ENCODE data around the gene ARRDC4. TPM values are rescaled to one million over a fixed set of nuclear protein-coding genes. Genes with fewer than 3 reads are reported as not detected.
A peak's percentile ranks its signal among the peaks of the same experiment; 100 is the strongest.

Gene ARRDC4
- total RNA-seq, 2 donors from 2014 or later = 29.6 to 31.0 TPM

DNA sequence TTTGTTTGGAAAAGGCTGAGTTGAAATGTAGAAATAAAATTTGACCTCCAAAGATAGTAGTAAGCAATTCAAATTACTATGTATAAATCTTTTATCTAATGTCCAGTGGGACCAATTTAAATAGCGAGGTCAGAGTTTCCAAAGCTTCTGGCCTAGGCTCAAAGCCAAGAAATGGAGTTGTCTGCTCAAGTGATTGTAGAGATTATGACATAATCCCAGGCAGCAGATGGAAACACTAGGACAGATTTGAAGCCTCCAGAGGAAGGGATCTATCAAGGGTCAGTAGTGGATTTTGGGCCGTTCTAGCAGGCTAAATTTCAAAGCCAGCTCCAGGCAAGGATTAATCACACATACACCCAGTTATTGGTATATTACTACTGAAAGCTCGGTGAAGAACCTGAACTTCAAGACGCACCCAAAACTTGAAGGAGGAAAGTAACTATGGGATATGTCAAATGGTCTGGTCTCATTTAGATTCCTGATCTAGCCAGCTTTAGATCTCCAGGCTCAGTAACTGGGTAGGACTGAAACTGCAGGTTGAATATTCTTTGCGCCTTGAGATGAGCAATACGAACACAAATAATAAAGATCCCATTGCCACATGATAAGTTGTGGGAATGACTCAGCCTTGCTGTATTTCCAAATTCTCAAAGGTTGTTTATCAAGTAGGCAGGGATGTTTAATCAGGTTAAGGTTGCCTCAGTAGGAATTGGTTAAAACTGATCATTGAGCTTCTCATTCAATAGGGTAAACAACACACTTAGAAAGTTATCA, 30.9 kb upstream of the ARRDC4 start:
- intact Hi-C loops (cut with DNase I) = no loop called here
- TF ChIP-seq CTCF (IDR thresholded peaks at IDR 0.05) = no peak
- no peak for TF ChIP-seq POLR2A (IDR thresholded peaks at IDR 0.05)
- Histone ChIP-seq H3K4me1 (no peaks in the 10 kb centered on the region), H3K36me3 (replicated peaks in 1 of 2; ENCODE audit: insufficient read depth in 1 of 2, low read depth in 2 of 2) (no peaks in the 10 kb centered on the region), H3K4me3 (no peak overlapping the region), H3K27ac (no peak overlapping the region), H3K27me3 (peaks cover 0 to 3% of the 10 kb centered on the region in 2 donors), H3K9me3 (no peaks in the 10 kb centered on the region)
- no peak for DNase-seq
- 74 to 83% methylated on average over 6 of the region's 6 CpGs for WGBS, 2 donors
- ATAC-seq = no peak

DNA sequence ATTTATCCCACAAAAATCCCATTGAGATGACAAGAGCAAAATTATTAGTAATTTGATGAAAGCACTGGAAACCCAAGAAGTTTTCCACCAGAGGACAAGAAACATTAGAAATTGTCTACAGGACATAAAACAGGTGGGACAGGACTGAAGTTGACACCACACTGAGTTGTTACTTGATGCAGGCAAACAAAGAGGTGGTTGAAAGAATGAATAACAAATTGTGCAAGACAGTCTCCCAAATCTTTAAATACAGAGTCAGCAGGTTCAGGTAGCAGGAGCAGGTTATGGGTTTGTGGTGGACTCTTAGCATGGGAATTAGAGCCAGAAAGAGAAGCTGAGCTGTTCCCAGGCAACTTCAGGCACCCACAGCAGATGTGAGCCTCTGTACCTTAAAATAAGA, 30.3 kb upstream of the ARRDC4 start:
- H3K27me3 ChIP-seq = peaks cover 0 to 3% of the 10 kb centered on the region in 2 donors
- no peaks in the 10 kb centered on the region for H3K36me3 ChIP-seq (replicated peaks in 1 of 2; ENCODE audit: insufficient read depth in 1 of 2, low read depth in 2 of 2)
- no peak for DNase-seq
- ATAC-seq = no peak
- H3K27ac ChIP-seq = no peak overlapping the region
- no peaks in the 10 kb centered on the region for H3K9me3 ChIP-seq
- no peak overlapping the region for H3K4me3 ChIP-seq
- intact Hi-C loops (cut with DNase I) = no loop called here
- TF ChIP-seq CTCF (IDR thresholded peaks at IDR 0.05) (no peak), POLR2A (IDR thresholded peaks at IDR 0.05) (no peak)
- no peaks in the 10 kb centered on the region for H3K4me1 ChIP-seq

DNA sequence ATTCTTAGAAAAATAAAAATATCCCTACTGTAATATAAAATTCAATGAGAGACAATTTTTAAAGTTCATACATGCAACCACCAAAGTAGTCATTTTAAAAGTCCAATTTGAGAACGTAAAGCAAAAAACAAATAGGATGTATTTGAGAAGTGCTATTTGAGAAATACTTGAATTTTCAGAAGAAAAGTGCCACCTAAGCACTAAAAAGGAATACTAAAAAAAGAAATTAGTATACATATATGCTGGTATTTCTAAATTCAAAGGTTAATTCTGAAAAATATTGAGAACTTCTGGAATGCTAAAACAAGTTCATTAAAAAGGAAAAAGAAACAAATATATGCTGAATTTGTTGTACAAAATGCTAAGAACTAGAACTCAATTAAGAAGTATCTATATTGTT, 29.2 kb upstream of the ARRDC4 start:
- TF ChIP-seq POLR2A (IDR thresholded peaks at IDR 0.05) = no peak
- TF ChIP-seq CTCF (IDR thresholded peaks at IDR 0.05) = no peak
- ATAC-seq (no peak), DNase-seq (no peak)
- Histone ChIP-seq H3K9me3 (no peaks in the 10 kb centered on the region), H3K27ac (no peak overlapping the region), H3K27me3 (peaks cover 0 to 3% of the 10 kb centered on the region in 2 donors), H3K36me3 (replicated peaks in 1 of 2; ENCODE audit: insufficient read depth in 1 of 2, low read depth in 2 of 2) (no peaks in the 10 kb centered on the region), H3K4me3 (no peak overlapping the region), H3K4me1 (no peaks in the 10 kb centered on the region)
- 82 to 88% methylated on average over 1 of the region's 1 CpG for WGBS, 2 donors
- intact Hi-C loops (cut with DNase I) = no loop called here

DNA sequence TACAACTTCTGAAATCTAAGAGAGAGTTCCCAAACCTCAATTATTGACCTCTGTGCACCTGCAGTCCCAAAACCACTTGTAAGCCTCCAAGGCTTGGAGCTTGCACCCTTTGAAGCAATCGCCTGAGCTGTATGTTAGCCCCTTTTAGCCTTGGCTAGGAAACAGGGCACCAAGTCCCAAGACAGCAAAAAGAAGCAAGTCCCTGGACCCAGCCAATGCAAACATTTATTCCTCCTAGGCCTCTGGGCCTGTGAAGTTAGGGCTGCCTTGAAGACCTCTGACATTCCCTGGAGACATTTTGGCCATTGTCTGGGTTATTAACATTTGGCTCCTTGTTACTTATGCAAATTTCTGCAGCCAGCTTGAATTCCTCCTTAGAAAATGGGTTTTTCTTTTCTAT, 26.9 kb upstream of the ARRDC4 start:
- DNase-seq = no peak
- no peaks in the 10 kb centered on the region for H3K27me3 ChIP-seq
- no peaks in the 10 kb centered on the region for H3K36me3 ChIP-seq (replicated peaks in 1 of 2; ENCODE audit: insufficient read depth in 1 of 2, low read depth in 2 of 2)
- intact Hi-C loops (cut with DNase I) = no loop called here
- ATAC-seq = no peak
- no peak overlapping the region for H3K4me3 ChIP-seq
- no peaks in the 10 kb centered on the region for H3K9me3 ChIP-seq
- WGBS, 2 donors = 71 to 88% methylated on average over 1 of the region's 1 CpG
- no peaks in the 10 kb centered on the region for H3K4me1 ChIP-seq
- no peak overlapping the region for H3K27ac ChIP-seq
- TF ChIP-seq POLR2A (IDR thresholded peaks at IDR 0.05) (no peak), CTCF (IDR thresholded peaks at IDR 0.05) (no peak)

DNA sequence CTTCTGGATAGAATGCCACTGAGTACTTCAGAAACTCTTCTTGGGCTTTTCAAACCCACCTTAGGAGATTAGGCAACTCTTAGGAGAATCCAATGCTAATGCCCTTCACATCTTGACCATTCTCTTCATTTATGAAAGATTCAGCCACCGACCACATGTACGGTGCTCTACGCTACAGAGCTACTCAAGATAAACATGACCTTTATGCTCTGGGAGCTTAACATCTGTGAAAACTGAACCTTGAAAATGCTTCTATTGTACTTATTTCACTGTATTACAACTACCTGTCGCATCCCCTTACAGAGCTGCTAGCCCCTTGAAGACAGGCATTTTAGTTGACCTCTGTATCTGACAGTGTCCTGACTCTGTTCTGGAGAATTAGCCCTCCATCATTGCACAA, 19.5 kb upstream of the ARRDC4 start:
- Histone ChIP-seq H3K27me3 (no peaks in the 10 kb centered on the region), H3K36me3 (replicated peaks in 1 of 2; ENCODE audit: insufficient read depth in 1 of 2, low read depth in 2 of 2) (no peaks in the 10 kb centered on the region), H3K4me1 (peaks cover 14% of the 10 kb centered on the region), H3K9me3 (no peaks in the 10 kb centered on the region), H3K27ac (peak overlapping the region; percentile 34 to 70 (median 64)), H3K4me3 (no peak overlapping the region)
- DNase-seq (no peak), ATAC-seq (peak; percentile 56)
- no peak for TF ChIP-seq POLR2A (IDR thresholded peaks at IDR 0.05)
- no peak for TF ChIP-seq CTCF (IDR thresholded peaks at IDR 0.05)
- intact Hi-C loops (cut with DNase I) = no loop called here
- WGBS, 2 donors = 26 to 33% methylated on average over 4 of the region's 4 CpGs
